Measurements from ENCODE around the gene SCRG1.
A peak's percentile ranks its signal among the peaks of the same experiment; 100 is the strongest.

SCRG1 gene

DNA sequence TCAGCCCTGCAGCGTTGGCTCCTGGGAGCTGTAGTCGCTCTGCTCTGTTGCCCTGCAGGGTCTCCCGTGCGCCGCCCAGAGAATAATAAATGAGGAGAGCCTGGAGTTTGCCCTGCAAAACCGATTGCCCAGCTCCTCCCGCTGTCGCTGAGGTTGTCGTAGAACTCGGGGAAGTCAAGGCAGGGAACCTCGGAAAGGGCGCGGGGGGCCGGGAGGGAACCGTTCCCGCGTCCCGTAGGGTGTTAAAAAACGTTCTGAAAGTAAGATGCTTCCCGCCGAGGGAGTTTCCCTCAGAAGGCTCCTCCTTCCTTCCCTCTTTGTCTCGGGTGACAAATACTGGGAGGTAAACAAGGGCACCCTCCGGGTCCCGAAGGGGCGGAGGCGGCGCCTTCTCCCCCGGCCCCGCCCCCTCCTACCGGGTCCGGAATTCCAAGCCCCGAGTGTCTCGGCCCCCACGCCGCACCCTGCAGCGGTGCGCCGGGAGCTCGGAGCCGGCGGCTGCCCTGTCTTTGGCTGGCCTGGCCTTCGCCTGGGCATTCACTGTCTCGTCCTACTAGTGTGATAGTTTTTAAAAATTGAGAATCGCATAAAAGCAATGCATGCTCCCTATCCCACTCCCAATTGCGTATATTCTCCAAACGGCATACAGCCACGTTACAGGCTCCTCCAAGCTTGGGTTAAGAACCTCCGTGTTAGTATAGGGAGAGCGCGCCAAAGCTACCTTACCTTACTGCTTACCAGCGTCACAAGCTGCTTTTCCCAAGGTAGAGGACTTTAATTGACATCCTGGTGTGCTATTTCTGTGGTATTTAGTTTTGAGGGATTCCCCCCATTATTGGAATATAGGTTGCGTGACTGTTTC lies 63.8 kb downstream of the SCRG1 start:
- Histone ChIP-seq H3K27me3 (ENCODE audit: control insufficient read depth, insufficient read depth, low read length, poor library complexity, severe bottlenecking) (no peaks in the 10 kb centered on the region), H3K4me1 (ENCODE audit: control insufficient read depth, insufficient read depth, low read length) (peaks cover 5% of the 10 kb centered on the region), H3K27ac (ENCODE audit: insufficient read depth, low read depth, low read length, poor library complexity, severe bottlenecking) (peak overlapping the region; percentile 98), H3K36me3 (ENCODE audit: control insufficient read depth, insufficient read depth, low read length) (peaks cover 10% of the 10 kb centered on the region), H3K4me3 (ENCODE audit: insufficient read depth, low read depth, low read length) (peak overlapping the region; percentile 93), H3K9me3 (ENCODE audit: control insufficient read depth, low read length) (no peaks in the 10 kb centered on the region)
- 1 to 2% methylated on average over 52 of the region's 52 CpGs for WGBS, 2 experiments
